GM12878 (cell line): Measurements from ENCODE around the gene LRBA. TPM values are rescaled to one million over a fixed set of nuclear protein-coding genes. Genes with fewer than 3 reads are reported as not detected.

ENCODE experiments used
- ATAC-seq: fragments of 200-7000 bp; cut with Tn5 transposase; 3 replicates; pipeline ENCODE4 v1.9.1; 2020; ENCODE audit warnings: mild to moderate bottlenecking, moderate library complexity
- BruUV-seq: library from RNA; stranded (reverse); fragments of 400-500 nt; replicated peaks from 2 replicates; lab custom pipeline; 2021; lab: Mats Ljungman, UMichigan
- CTCF ChIA-PET: fragments of 300-600 bp; sonication (Branson Sonifier 250); formaldehyde crosslinking; extraction: SDS; loops from one replicate; lab custom pipeline; 2021; ENCODE audit warnings: inconsistent platforms; lab: Yijun Ruan, JAX
- POLR2A ChIA-PET: fragments of 350-600 bp; formaldehyde crosslinking; extraction: SDS; loops from one replicate; lab custom pipeline; 2021; ENCODE audit warnings: inconsistent platforms; lab: Charles Lee
- RAD21 ChIA-PET: fragments of 300-600 bp; sonication (Branson Sonifier 250); formaldehyde crosslinking; loops from one replicate; lab custom pipeline; 2023; ENCODE audit warnings: antibody characterized with exemption; ENCODE audit not compliant: unreplicated experiment; lab: Charles Lee
- SMC1A ChIA-PET: fragments of 300-600 bp; sonication (Branson Sonifier 250); formaldehyde crosslinking; loops from one replicate; lab custom pipeline; 2023; ENCODE audit not compliant: unreplicated experiment, uncharacterized antibody; lab: Charles Lee
- DNase-seq: peaks from one replicate; pipeline ENCODE4 v3.0.0-alpha.2; 2011; ENCODE audit warnings: low read depth, low spot score
- FAIRE-seq: peaks from 3 replicates; lab custom pipeline; 2011; peaks lifted over from hg19 to GRCh38; lab: Jason Lieb, UNC
- H2AFZ ChIP-seq: 2 replicates; pipeline ENCODE4 v1.6.0; 2011; ENCODE audit warnings: low read depth, low read length, control low read depth; ENCODE audit not compliant: control insufficient read depth
- H3K27ac ChIP-seq: 2 replicates; pipeline ENCODE4 v1.5.1; 2011; ENCODE audit warnings: control low read depth; ENCODE audit not compliant: control insufficient read depth, insufficient read depth
- H3K27me3 ChIP-seq, 2 experiments: replicated peaks in 1 of 2; 2 replicates each; pipeline versions ENCODE4 v1.6.0 to v1.6.1; 2011; ENCODE audit warnings: low read length in 1 of 2; ENCODE audit not compliant: control insufficient read depth in 2 of 2, insufficient read depth in 2 of 2
- H3K36me3 ChIP-seq, 2 experiments: 2 replicates each; pipeline ENCODE4 v1.5.1; 2011; ENCODE audit warnings: low read length in 1 of 2; ENCODE audit not compliant: control insufficient read depth in 2 of 2, insufficient read depth in 2 of 2
- H3K4me1 ChIP-seq: 2 replicates; pipeline ENCODE4 v1.6.1; 2011; ENCODE audit warnings: mild to moderate bottlenecking, low read length, moderate library complexity, mixed read lengths; ENCODE audit not compliant: control insufficient read depth, insufficient read depth
- H3K4me2 ChIP-seq: 2 replicates; pipeline ENCODE4 v1.6.0; 2011; ENCODE audit warnings: control low read depth; ENCODE audit not compliant: control insufficient read depth, insufficient read depth
- H3K4me3 ChIP-seq: fragments of 200-600 bp; sonication (generic); 2 replicates; pipeline ENCODE4 v1.5.1; 2016
- H3K79me2 ChIP-seq: 2 replicates; pipeline ENCODE4 v1.6.0; 2011; ENCODE audit warnings: low read length; ENCODE audit not compliant: control insufficient read depth, insufficient read depth
- H3K9ac ChIP-seq: 2 replicates; pipeline ENCODE4 v1.8.0; 2011; ENCODE audit warnings: low read length, control low read depth, mixed read lengths; ENCODE audit not compliant: control insufficient read depth, insufficient read depth
- H3K9me3 ChIP-seq: replicated peaks from 3 replicates; pipeline ENCODE4 v1.5.1; 2011; ENCODE audit warnings: mild to moderate bottlenecking, low read length; ENCODE audit not compliant: control insufficient read depth, insufficient read depth
- H4K20me1 ChIP-seq: 2 replicates; pipeline ENCODE4 v1.6.0; 2011; ENCODE audit not compliant: control insufficient read depth, insufficient read depth
- BACH1 ChIP-seq: fragments of 450-650 bp; IDR thresholded peaks from 2 replicates; pipeline ENCODE4 v1.6.1; 2017; ENCODE audit warnings: mild to moderate bottlenecking, borderline replicate concordance
- DPF2 ChIP-seq: fragments of 450-650 bp; IDR thresholded peaks from 2 replicates; pipeline ENCODE4 v1.6.1; 2017; ENCODE audit warnings: mild to moderate bottlenecking
- EED ChIP-seq: sonication (generic); IDR thresholded peaks from 2 replicates; pipeline ENCODE4 v1.6.1; 2016; ENCODE audit warnings: antibody characterized with exemption, low read depth
- EP300 ChIP-seq, 2 experiments: fragments of 150-350 bp in 1 of 2; IDR thresholded peaks; 2 replicates each; pipeline ENCODE4 v1.6.1; 2011 to 2012; ENCODE audit warnings: low read depth in 2 of 2, low read length in 2 of 2, borderline replicate concordance in 1 of 2, improper control_type of control experiment in 1 of 2, inconsistent platforms in 1 of 2; ENCODE audit not compliant: control insufficient read depth in 1 of 2
- GATAD2B ChIP-seq: fragments of 450-650 bp; conservative IDR thresholded peaks from 2 replicates; pipeline ENCODE4 v1.6.1; 2017; ENCODE audit warnings: low read depth, mild to moderate bottlenecking, moderate library complexity
- IKZF2 ChIP-seq, 2 experiments: fragments of 450-650 bp; IDR thresholded peaks; 2 replicates each; pipeline ENCODE4 v1.6.1; 2017; ENCODE audit warnings: mild to moderate bottlenecking in 2 of 2, moderate library complexity in 2 of 2
- MEF2B ChIP-seq: fragments of 450-650 bp; IDR thresholded peaks from 2 replicates; pipeline ENCODE4 v1.6.1; 2018; ENCODE audit warnings: mild to moderate bottlenecking, moderate library complexity; ENCODE audit not compliant: partially characterized antibody, poor library complexity, severe bottlenecking
- MTA2 ChIP-seq: fragments of 450-650 bp; IDR thresholded peaks from 2 replicates; pipeline ENCODE4 v1.6.1; 2016; ENCODE audit warnings: low read depth, mild to moderate bottlenecking, moderate library complexity
- RBBP5 ChIP-seq: fragments of 200-600 bp; sonication (generic); conservative IDR thresholded peaks from 2 replicates; pipeline ENCODE4 v1.6.1; 2016
- ZNF24 ChIP-seq: fragments of 450-650 bp; IDR thresholded peaks from 2 replicates; pipeline ENCODE4 v1.6.1; 2017; ENCODE audit warnings: antibody characterized with exemption, mild to moderate bottlenecking
- WGBS: methylation state at CpG from one replicate; pipeline ENCODE4 v1.1.6; 2016; ENCODE audit warnings: low lambda C conversion rate; ENCODE audit not compliant: insufficient replicate concordance, insufficient coverage; ENCODE audit errors: missing lambda C conversion rate; 5-methylcytosine and 5-hydroxymethylcytosine counted together
- in situ Hi-C: fragments of 300-500 bp; cut with MboI; formaldehyde crosslinking; loops from 9 replicates; pipeline ENCODE4 v1.14.3; 2018; ENCODE audit warnings: mixed read lengths
- intact Hi-C: fragments of 100-400 bp; cut with micrococcal nuclease; formaldehyde crosslinking; loops from one replicate; pipeline ENCODE4 v1.14.2; 2022; ENCODE audit not compliant: unreplicated experiment
- polyA plus RNA-seq, 11 experiments: library from polyadenylated mRNA; depleted of rRNA in 4 of 11; unstranded in 6 of 11; stranded (reverse) in 5 of 11; fragments of >200 nt; fragmentation: Nextera tagmentation in 4 of 11; fragmentation: Illumina TruSeq in 1 of 11; extraction: Ambion mirVana in 4 of 11; extraction: Trizol in 1 of 11; gene quantifications; 1 replicate in 1 of 11; 2 replicates in 10 of 11; pipeline versions ENCODE4 v1.2.1 to v1.2.3, GENCODE V29; 2011 to 2016; ENCODE audit warnings: inconsistent platforms in 2 of 11, missing spikeins in 2 of 11, low read depth in 1 of 11
- total RNA-seq, 4 experiments: library from RNA; depleted of rRNA in 3 of 4; stranded (reverse); fragments of >200 nt in 3 of 4; fragmentation: Illumina TruSeq in 1 of 4; extraction: Trizol in 1 of 4; gene quantifications; 2 replicates each; pipeline versions ENCODE4 v1.2.1 to v1.2.3, GENCODE V29; 2013 to 2021

The LRBA gene
- total and polyA plus RNA-seq, 10 of the 15 experiments (the other 5 are each of a cell fraction or from before 2014, with no cell fraction given) = 20.3 to 93.4 (median 55.0) TPM

DNA sequence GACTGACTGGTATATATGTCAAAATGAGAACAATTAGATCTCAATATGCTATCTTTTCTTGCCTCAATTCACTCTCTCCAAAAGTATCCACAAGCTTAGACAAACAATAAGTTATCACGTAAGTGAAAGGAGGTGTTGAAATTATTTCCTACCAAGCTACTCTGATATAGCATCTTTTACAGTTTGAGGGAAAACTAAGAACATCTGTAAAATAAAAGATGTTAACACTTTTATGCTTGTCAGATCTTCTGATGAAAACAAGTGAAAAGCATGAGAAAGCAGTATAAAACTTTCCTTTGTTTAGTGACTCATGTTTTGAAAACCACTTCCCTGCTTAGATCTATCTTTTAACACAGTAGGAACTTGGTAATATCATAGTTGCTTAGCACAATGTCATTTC, 441.6 kb downstream of the LRBA start:
- no peaks in the 10 kb centered on the region for H3K4me1 ChIP-seq
- H3K79me2 ChIP-seq = no peaks in the 10 kb centered on the region
- no peaks in the 10 kb centered on the region for H3K36me3 ChIP-seq
- FAIRE-seq = no peak
- no peak overlapping the region for H3K4me2 ChIP-seq
- H3K27ac ChIP-seq = no peak overlapping the region
- POLR2A ChIA-PET = no interaction called here
- 100% methylated on average over 1 of the region's 1 CpG for WGBS
- BruUV-seq = no TSS peak
- intact Hi-C loops = no loop called here
- H3K9me3 ChIP-seq = no peaks in the 10 kb centered on the region
- in situ Hi-C loops = no loop called here
- ATAC-seq = peak; percentile 39
- H2AFZ ChIP-seq = no peak overlapping the region
- DNase-seq = no peak
- CTCF ChIA-PET = interaction anchor here (1.1 kb wide), 1 partner anchor 264 kb away, joined by 3 read pairs; no protein-coding TSS in a partner anchor
- H3K27me3 ChIP-seq = no peaks in the 10 kb centered on the region
- SMC1A ChIA-PET = interaction anchor here (1.1 to 2.5 kb wide), 6 partner anchors 15 to 293 kb away, joined by 3 to 9 read pairs (median 4); no protein-coding TSS in a partner anchor
- TF ChIP-seq IKZF2 (IDR thresholded peaks at IDR 0.05) (peak in 1 of 2 experiments; percentile 37; a peak in 1 of 4 replicates), BACH1 (peak; percentile 37; the same call in 1 of the 2 replicates), GATAD2B (no peak), EP300 (IDR thresholded peaks at IDR 0.05; ENCODE audit: borderline replicate concordance in 1 of 2, control insufficient read depth in 1 of 2, low read depth in 2 of 2, low read length in 2 of 2) (0 out of 4 replicates have a peak, but pooled peaks of 1 of the 2 experiments have one; percentile 23), DPF2 (peak; percentile 40; the same call in 1 of the 2 replicates), RBBP5 (no peak), MEF2B (peak; percentile 37), EED (no peak), ZNF24 (0 out of 2 replicates have a peak, but pooled peaks have one; percentile 32), MTA2 (peak; percentile 72; the same call in 1 of the 2 replicates)
- RAD21 ChIA-PET = interaction anchor here (2.2 kb wide), 1 partner anchor 20 kb away, joined by 7 read pairs; no protein-coding TSS in a partner anchor
- H3K4me3 ChIP-seq = no peak overlapping the region
- H4K20me1 ChIP-seq = no peaks in the 10 kb centered on the region
- no peak overlapping the region for H3K9ac ChIP-seq
